WTC11 (cell line): ENCODE results near the gene PACS1. TPM values are rescaled to one million over a fixed set of nuclear protein-coding genes. Genes with fewer than 3 reads are reported as not detected.

ENCODE experiments used
- ATAC-seq: fragments of 200-7000 bp; cut with Tn5 transposase; 2 replicates; pipeline ENCODE4 v1.10.0; 2021; ENCODE audit warnings: mild to moderate bottlenecking, moderate library complexity
- CTCF ChIA-PET: fragments of 300-600 bp; sonication (Branson Sonifier 250); formaldehyde crosslinking; loops from one replicate; lab custom pipeline; 2021; ENCODE audit warnings: antibody characterized with exemption; lab: Charles Lee
- POLR2A ChIA-PET: fragments of 350-600 bp; sonication (Branson Sonifier 250); formaldehyde crosslinking; loops from one replicate; lab custom pipeline; 2021; ENCODE audit warnings: antibody characterized with exemption; lab: Charles Lee
- DNase-seq: peaks from one replicate; pipeline ENCODE4 v3.0.0; 2021; ENCODE audit warnings: low spot score
- H3K27ac Mint-ChIP-seq: 2 replicates; pipeline ENCODE4 v1.8.0; 2021; ENCODE audit warnings: mixed read lengths
- H3K27me3 Mint-ChIP-seq: 2 replicates; pipeline ENCODE4 v1.8.0; 2021; ENCODE audit warnings: low read depth, mild to moderate bottlenecking, moderate library complexity, mixed read lengths
- H3K36me3 Mint-ChIP-seq: 2 replicates; pipeline ENCODE4 v1.8.0; 2021; ENCODE audit warnings: mixed read lengths
- H3K4me1 Mint-ChIP-seq: 2 replicates; pipeline ENCODE4 v1.8.0; 2022; ENCODE audit warnings: mixed read lengths
- H3K4me3 Mint-ChIP-seq: 2 replicates; pipeline ENCODE4 v1.8.0; 2021; ENCODE audit warnings: mild to moderate bottlenecking, moderate library complexity, mixed read lengths
- H3K9me3 Mint-ChIP-seq: 2 replicates; pipeline ENCODE4 v1.8.0; 2021; ENCODE audit warnings: mixed read lengths
- ATF3 ChIP-seq: sonication (generic); formaldehyde crosslinking; conservative IDR thresholded peaks from 2 replicates; pipeline ENCODE4 v1.8.1; 2022; ENCODE audit warnings: mild to moderate bottlenecking, missing genetic modification reagents
- CREB1 ChIP-seq: sonication (generic); formaldehyde crosslinking; IDR thresholded peaks from 2 replicates; pipeline ENCODE4 v1.8.0; 2023; ENCODE audit warnings: mild to moderate bottlenecking, missing genetic modification reagents
- ELF4 ChIP-seq: sonication (generic); formaldehyde crosslinking; IDR thresholded peaks from 2 replicates; pipeline ENCODE4 v1.8.1; 2022; ENCODE audit warnings: low read depth, mild to moderate bottlenecking, moderate library complexity, missing genetic modification reagents
- ESRRA ChIP-seq: sonication (generic); formaldehyde crosslinking; IDR thresholded peaks from 2 replicates; pipeline ENCODE4 v1.8.1; 2022; ENCODE audit warnings: mild to moderate bottlenecking, missing genetic modification reagents, borderline replicate concordance
- GABPB1 ChIP-seq: sonication (generic); formaldehyde crosslinking; IDR thresholded peaks from 2 replicates; pipeline ENCODE4 v1.8.1; 2023; ENCODE audit warnings: mild to moderate bottlenecking, missing genetic modification reagents
- HMGXB4 ChIP-seq: sonication (generic); formaldehyde crosslinking; IDR thresholded peaks from 2 replicates; pipeline ENCODE4 v1.8.1; 2023; ENCODE audit warnings: mild to moderate bottlenecking, moderate library complexity, missing genetic modification reagents
- NFE2L1 ChIP-seq: sonication (generic); formaldehyde crosslinking; IDR thresholded peaks from 2 replicates; pipeline ENCODE4 v1.8.1; 2023; ENCODE audit warnings: missing genetic modification reagents
- SMAD4 ChIP-seq: sonication (generic); formaldehyde crosslinking; IDR thresholded peaks from 2 replicates; pipeline ENCODE4 v1.8.0; 2022; ENCODE audit warnings: mild to moderate bottlenecking, missing genetic modification reagents
- SP1 ChIP-seq: sonication (generic); formaldehyde crosslinking; conservative IDR thresholded peaks from 2 replicates; pipeline ENCODE4 v1.8.1; 2022; ENCODE audit warnings: missing genetic modification reagents
- TP53 ChIP-seq: sonication (generic); formaldehyde crosslinking; IDR thresholded peaks from 2 replicates; pipeline ENCODE4 v1.8.1; 2023; ENCODE audit warnings: mild to moderate bottlenecking, missing genetic modification reagents
- ZBTB21 ChIP-seq: sonication (generic); formaldehyde crosslinking; IDR thresholded peaks from 2 replicates; pipeline ENCODE4 v1.8.1; 2023; ENCODE audit warnings: mild to moderate bottlenecking, missing genetic modification reagents, borderline replicate concordance
- ZNF281 ChIP-seq: sonication (generic); formaldehyde crosslinking; IDR thresholded peaks from 2 replicates; pipeline ENCODE4 v1.8.0; 2023; ENCODE audit warnings: mild to moderate bottlenecking, missing genetic modification reagents
- ZNF317 ChIP-seq: sonication (generic); formaldehyde crosslinking; IDR thresholded peaks from 2 replicates; pipeline ENCODE4 v1.8.1; 2023; ENCODE audit warnings: low read depth, mild to moderate bottlenecking, moderate library complexity, missing genetic modification reagents, borderline replicate concordance
- ZSCAN18 ChIP-seq: fragments of 250-450 bp; sonication (Bioruptor Pico); IDR thresholded peaks from 2 replicates; pipeline ENCODE4 v2.1.2; 2022; ENCODE audit warnings: mild to moderate bottlenecking, moderate library complexity
- total RNA-seq: library from RNA; stranded (reverse); gene quantifications from 3 replicates; pipeline ENCODE4 v1.2.3, GENCODE V29; 2021
- TF ChIP-seq, protein P1 (sequence below): sonication (generic); formaldehyde crosslinking; IDR thresholded peaks from 2 replicates; pipeline ENCODE4 v1.8.1; 2022; ENCODE audit warnings: mild to moderate bottlenecking, missing genetic modification reagents, moderate library complexity, borderline replicate concordance
- TF ChIP-seq, protein P2 (sequence below): sonication (generic); formaldehyde crosslinking; IDR thresholded peaks from 2 replicates; pipeline ENCODE4 v1.8.1; 2023; ENCODE audit warnings: mild to moderate bottlenecking, missing genetic modification reagents, moderate library complexity
- TF ChIP-seq, protein P3 (sequence below): sonication (generic); formaldehyde crosslinking; IDR thresholded peaks from 2 replicates; pipeline ENCODE4 v1.8.1; 2023; ENCODE audit warnings: mild to moderate bottlenecking, missing genetic modification reagents, moderate library complexity
- TF ChIP-seq, protein P4 (sequence below): sonication (generic); formaldehyde crosslinking; IDR thresholded peaks from 2 replicates; pipeline ENCODE4 v1.8.1; 2023; ENCODE audit warnings: mild to moderate bottlenecking, missing genetic modification reagents
- TF ChIP-seq, protein P5 (sequence below): sonication (generic); formaldehyde crosslinking; IDR thresholded peaks from 2 replicates; pipeline ENCODE4 v1.8.1; 2022; ENCODE audit warnings: low read depth, mild to moderate bottlenecking, moderate library complexity, missing genetic modification reagents, borderline replicate concordance
- TF ChIP-seq, protein P6 (sequence below): sonication (generic); formaldehyde crosslinking; IDR thresholded peaks from 2 replicates; pipeline ENCODE4 v1.8.0; 2022; ENCODE audit warnings: mild to moderate bottlenecking, missing genetic modification reagents

Gene PACS1
- total RNA-seq, 1 experiment from 2014 or later = 34.8 TPM

- TF ChIP-seq GABPB1 (CRISPR knock-in tag) (no peak), ELF4 (CRISPR knock-in tag) (no peak), ZNF317 (CRISPR knock-in tag) (no peak), ATF3 (no peak), ESRRA (no peak), TP53 (CRISPR knock-in tag) (no peak), ZBTB21 (CRISPR knock-in tag) (no peak), NFE2L1 (CRISPR knock-in tag) (no peak), SP1 (no peak)
- TF ChIP-seq, protein P1, sequence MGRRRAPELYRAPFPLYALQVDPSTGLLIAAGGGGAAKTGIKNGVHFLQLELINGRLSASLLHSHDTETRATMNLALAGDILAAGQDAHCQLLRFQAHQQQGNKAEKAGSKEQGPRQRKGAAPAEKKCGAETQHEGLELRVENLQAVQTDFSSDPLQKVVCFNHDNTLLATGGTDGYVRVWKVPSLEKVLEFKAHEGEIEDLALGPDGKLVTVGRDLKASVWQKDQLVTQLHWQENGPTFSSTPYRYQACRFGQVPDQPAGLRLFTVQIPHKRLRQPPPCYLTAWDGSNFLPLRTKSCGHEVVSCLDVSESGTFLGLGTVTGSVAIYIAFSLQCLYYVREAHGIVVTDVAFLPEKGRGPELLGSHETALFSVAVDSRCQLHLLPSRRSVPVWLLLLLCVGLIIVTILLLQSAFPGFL (CRISPR knock-in tag) = no peak
- TF ChIP-seq, protein P2, sequence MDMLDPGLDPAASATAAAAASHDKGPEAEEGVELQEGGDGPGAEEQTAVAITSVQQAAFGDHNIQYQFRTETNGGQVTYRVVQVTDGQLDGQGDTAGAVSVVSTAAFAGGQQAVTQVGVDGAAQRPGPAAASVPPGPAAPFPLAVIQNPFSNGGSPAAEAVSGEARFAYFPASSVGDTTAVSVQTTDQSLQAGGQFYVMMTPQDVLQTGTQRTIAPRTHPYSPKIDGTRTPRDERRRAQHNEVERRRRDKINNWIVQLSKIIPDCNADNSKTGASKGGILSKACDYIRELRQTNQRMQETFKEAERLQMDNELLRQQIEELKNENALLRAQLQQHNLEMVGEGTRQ (CRISPR knock-in tag) = no peak
- TF ChIP-seq, protein P3, sequence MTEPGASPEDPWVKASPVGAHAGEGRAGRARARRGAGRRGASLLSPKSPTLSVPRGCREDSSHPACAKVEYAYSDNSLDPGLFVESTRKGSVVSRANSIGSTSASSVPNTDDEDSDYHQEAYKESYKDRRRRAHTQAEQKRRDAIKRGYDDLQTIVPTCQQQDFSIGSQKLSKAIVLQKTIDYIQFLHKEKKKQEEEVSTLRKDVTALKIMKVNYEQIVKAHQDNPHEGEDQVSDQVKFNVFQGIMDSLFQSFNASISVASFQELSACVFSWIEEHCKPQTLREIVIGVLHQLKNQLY (CRISPR knock-in tag) = no peak
- TF ChIP-seq, protein P4, sequence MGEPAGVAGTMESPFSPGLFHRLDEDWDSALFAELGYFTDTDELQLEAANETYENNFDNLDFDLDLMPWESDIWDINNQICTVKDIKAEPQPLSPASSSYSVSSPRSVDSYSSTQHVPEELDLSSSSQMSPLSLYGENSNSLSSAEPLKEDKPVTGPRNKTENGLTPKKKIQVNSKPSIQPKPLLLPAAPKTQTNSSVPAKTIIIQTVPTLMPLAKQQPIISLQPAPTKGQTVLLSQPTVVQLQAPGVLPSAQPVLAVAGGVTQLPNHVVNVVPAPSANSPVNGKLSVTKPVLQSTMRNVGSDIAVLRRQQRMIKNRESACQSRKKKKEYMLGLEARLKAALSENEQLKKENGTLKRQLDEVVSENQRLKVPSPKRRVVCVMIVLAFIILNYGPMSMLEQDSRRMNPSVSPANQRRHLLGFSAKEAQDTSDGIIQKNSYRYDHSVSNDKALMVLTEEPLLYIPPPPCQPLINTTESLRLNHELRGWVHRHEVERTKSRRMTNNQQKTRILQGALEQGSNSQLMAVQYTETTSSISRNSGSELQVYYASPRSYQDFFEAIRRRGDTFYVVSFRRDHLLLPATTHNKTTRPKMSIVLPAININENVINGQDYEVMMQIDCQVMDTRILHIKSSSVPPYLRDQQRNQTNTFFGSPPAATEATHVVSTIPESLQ (CRISPR knock-in tag) = no peak
- ChIA-PET CTCF (no interaction called here), POLR2A (no interaction called here)
- Mint-ChIP-seq H3K4me1 (no peaks in the 10 kb centered on the region), H3K9me3 (peaks cover 8% of the 10 kb centered on the region), H3K27me3 (no peaks in the 10 kb centered on the region), H3K4me3 (no peak overlapping the region), H3K27ac (no peak overlapping the region), H3K36me3 (peaks cover 4% of the 10 kb centered on the region; the same call in 1 of the 2 replicates)
- ATAC-seq = peak; percentile 51
- DNase-seq = no peak
These were observed 114.7 kb downstream of the PACS1 start for GRCh38 chr11:66184728-66185127.

DNA sequence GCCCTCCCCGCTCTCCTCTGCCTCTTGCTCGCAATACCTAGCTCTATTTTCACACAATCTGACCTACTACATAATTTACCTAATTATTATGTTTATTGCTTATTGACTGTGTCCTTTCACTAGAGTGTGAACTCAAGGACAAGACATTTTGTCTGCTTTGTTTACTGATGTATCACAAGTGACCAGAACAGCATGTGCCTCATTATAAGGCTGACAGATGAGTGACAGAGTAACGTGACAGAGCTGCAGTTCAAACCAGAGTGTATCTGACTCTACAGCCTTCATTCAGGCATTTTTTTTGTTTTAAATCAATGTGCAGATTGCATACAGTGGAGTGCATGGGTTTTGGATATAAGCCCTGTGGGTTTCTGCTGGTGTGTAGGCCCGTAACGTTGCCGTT is 116.4 kb downstream of the PACS1 start:
- peaks cover 13% of the 10 kb centered on the region for H3K9me3 Mint-ChIP-seq
- no peaks in the 10 kb centered on the region for H3K4me1 Mint-ChIP-seq
- H3K27ac Mint-ChIP-seq = no peak overlapping the region
- H3K4me3 Mint-ChIP-seq = no peak overlapping the region
- H3K27me3 Mint-ChIP-seq = no peaks in the 10 kb centered on the region
- ATAC-seq = no peak
- CTCF ChIA-PET = interaction anchor here (0.8 to 0.9 kb wide), 2 partner anchors 141 to 164 kb away, joined by 3 read pairs; no protein-coding TSS in a partner anchor
- DNase-seq = no peak
- POLR2A ChIA-PET = no interaction called here
- H3K36me3 Mint-ChIP-seq = peaks cover 4% of the 10 kb centered on the region; the same call in 1 of the 2 replicates
- TF ChIP-seq SMAD4 (no peak), CREB1 (CRISPR knock-in tag) (no peak), ZBTB21 (CRISPR knock-in tag) (no peak), HMGXB4 (CRISPR knock-in tag) (no peak), ZNF281 (CRISPR knock-in tag) (no peak), ZSCAN18 (CRISPR knock-in tag) (no peak), ESRRA (no peak)
- TF ChIP-seq, protein P5, sequence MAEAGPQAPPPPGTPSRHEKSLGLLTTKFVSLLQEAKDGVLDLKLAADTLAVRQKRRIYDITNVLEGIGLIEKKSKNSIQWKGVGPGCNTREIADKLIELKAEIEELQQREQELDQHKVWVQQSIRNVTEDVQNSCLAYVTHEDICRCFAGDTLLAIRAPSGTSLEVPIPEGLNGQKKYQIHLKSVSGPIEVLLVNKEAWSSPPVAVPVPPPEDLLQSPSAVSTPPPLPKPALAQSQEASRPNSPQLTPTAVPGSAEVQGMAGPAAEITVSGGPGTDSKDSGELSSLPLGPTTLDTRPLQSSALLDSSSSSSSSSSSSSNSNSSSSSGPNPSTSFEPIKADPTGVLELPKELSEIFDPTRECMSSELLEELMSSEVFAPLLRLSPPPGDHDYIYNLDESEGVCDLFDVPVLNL = no peak
- TF ChIP-seq, protein P6, sequence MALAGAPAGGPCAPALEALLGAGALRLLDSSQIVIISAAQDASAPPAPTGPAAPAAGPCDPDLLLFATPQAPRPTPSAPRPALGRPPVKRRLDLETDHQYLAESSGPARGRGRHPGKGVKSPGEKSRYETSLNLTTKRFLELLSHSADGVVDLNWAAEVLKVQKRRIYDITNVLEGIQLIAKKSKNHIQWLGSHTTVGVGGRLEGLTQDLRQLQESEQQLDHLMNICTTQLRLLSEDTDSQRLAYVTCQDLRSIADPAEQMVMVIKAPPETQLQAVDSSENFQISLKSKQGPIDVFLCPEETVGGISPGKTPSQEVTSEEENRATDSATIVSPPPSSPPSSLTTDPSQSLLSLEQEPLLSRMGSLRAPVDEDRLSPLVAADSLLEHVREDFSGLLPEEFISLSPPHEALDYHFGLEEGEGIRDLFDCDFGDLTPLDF (CRISPR knock-in tag) = no peak
